SU-DHL-6 (cell line): ENCODE measurements around the gene STK32B.

Experiments used
- H2AFZ ChIP-seq: fragments of 200-600 bp; sonication (generic); 2 replicates; pipeline ENCODE4 v1.6.1; 2014; ENCODE audit warnings: low read depth, mild to moderate bottlenecking, moderate library complexity, mixed read lengths, antibody characterized with exemption, low read length; ENCODE audit not compliant: severe bottlenecking
- H3F3A ChIP-seq: fragments of 200-600 bp; shearing (Covaris generic); 2 replicates; pipeline ENCODE4 v1.6.0; 2016; ENCODE audit warnings: antibody characterized with exemption, mild to moderate bottlenecking; ENCODE audit not compliant: insufficient read depth
- H3K27ac ChIP-seq: fragments of 200-600 bp; sonication (generic); 2 replicates; pipeline ENCODE4 v1.5.1; 2016; ENCODE audit warnings: low read depth, mild to moderate bottlenecking, low read length, moderate library complexity, mixed read lengths
- H3K27me3 ChIP-seq: fragments of 200-600 bp; sonication (generic), shearing (Covaris generic); 2 replicates; pipeline ENCODE4 v1.6.0; 2014; ENCODE audit warnings: mild to moderate bottlenecking, low read length
- H3K36me3 ChIP-seq: fragments of 200-600 bp; sonication (generic); 2 replicates; pipeline ENCODE4 v1.6.1; 2014; ENCODE audit warnings: mild to moderate bottlenecking, low read length, mixed read lengths
- H3K4me2 ChIP-seq: fragments of 300-600, 200-600 bp; shearing (Covaris generic), sonication (generic); 2 replicates; pipeline ENCODE4 v1.6.0; 2014; ENCODE audit warnings: low read length, low read depth, mild to moderate bottlenecking; ENCODE audit not compliant: poor library complexity, severe bottlenecking
- H3K4me3 ChIP-seq: fragments of 200-600 bp; sonication (generic); 2 replicates; pipeline ENCODE4 v1.5.1; 2014; ENCODE audit warnings: antibody characterized with exemption, low read length, mild to moderate bottlenecking, mixed read lengths; ENCODE audit not compliant: insufficient read depth, poor library complexity, severe bottlenecking
- H3K79me2 ChIP-seq: fragments of 200-600 bp; sonication (generic); 2 replicates; pipeline ENCODE4 v1.6.1; 2014; ENCODE audit warnings: mild to moderate bottlenecking, low read length, moderate library complexity; ENCODE audit not compliant: insufficient read depth
- H3K9ac ChIP-seq: fragments of 200-600 bp; sonication (generic); 2 replicates; pipeline ENCODE4 v1.7.0; 2014; ENCODE audit warnings: mild to moderate bottlenecking, low read length
- H3K9me2 ChIP-seq: fragments of 200-600 bp; sonication (generic); replicated peaks from 2 replicates; pipeline ENCODE4 v1.6.1; 2014; ENCODE audit warnings: low read length; ENCODE audit not compliant: insufficient read depth
- H3K9me3 ChIP-seq: fragments of 200-600 bp; sonication (generic); 2 replicates; pipeline ENCODE4 v1.6.1; 2014; ENCODE audit warnings: low read length, mixed read lengths; ENCODE audit not compliant: insufficient read depth
- H4K20me1 ChIP-seq: fragments of 200-600 bp; sonication (generic); 2 replicates; pipeline ENCODE4 v1.6.1; 2014; ENCODE audit warnings: low read depth, mild to moderate bottlenecking, antibody characterized with exemption, low read length, moderate library complexity, mixed read lengths
- EZH2phosphoT487 ChIP-seq: fragments of 200-600 bp; sonication (generic), shearing (Covaris generic); conservative IDR thresholded peaks from 2 replicates; pipeline ENCODE4 v1.6.1; 2018; ENCODE audit warnings: mild to moderate bottlenecking, antibody characterized with exemption, low read length, moderate library complexity, mixed read lengths
- TF ChIP-seq, protein P1 (sequence below): fragments of 200-600 bp; sonication (generic); IDR thresholded peaks from one replicate; pipeline ENCODE4 v1.5.1; 2017; ENCODE audit warnings: antibody characterized with exemption, mild to moderate bottlenecking, low read length, moderate library complexity; ENCODE audit not compliant: insufficient read depth, poor library complexity, severe bottlenecking

The STK32B gene

DNA sequence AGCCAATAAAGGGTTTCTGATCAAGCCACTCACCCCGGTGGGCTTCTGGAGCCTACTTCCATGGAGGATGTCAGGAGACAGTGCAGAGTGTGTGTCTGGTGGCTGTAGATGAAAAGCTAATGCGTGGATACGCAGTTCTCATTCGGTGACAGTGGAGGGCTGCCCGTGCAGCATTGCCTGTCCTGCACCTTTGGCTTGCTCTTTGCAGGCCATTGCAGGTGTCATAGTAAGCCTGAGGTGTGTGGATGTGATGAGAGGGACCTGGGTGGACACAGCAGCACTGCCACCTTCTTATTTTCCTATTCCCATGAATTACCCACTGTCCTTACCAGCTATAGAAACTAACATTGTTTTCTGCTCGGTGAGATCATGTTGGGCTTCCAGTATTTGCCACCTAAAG is 101.2 kb downstream of the STK32B start:
- H3F3A ChIP-seq: no peaks in the 10 kb centered on the region
- H3K4me3 ChIP-seq: no peak overlapping the region
- H3K9me2 ChIP-seq: no peaks in the 10 kb centered on the region
- no peaks in the 10 kb centered on the region for H3K36me3 ChIP-seq
- no peaks in the 10 kb centered on the region for H3K9me3 ChIP-seq
- no peak overlapping the region for H3K27ac ChIP-seq
- TF ChIP-seq, protein P1, sequence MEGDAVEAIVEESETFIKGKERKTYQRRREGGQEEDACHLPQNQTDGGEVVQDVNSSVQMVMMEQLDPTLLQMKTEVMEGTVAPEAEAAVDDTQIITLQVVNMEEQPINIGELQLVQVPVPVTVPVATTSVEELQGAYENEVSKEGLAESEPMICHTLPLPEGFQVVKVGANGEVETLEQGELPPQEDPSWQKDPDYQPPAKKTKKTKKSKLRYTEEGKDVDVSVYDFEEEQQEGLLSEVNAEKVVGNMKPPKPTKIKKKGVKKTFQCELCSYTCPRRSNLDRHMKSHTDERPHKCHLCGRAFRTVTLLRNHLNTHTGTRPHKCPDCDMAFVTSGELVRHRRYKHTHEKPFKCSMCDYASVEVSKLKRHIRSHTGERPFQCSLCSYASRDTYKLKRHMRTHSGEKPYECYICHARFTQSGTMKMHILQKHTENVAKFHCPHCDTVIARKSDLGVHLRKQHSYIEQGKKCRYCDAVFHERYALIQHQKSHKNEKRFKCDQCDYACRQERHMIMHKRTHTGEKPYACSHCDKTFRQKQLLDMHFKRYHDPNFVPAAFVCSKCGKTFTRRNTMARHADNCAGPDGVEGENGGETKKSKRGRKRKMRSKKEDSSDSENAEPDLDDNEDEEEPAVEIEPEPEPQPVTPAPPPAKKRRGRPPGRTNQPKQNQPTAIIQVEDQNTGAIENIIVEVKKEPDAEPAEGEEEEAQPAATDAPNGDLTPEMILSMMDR: no peak
- no peak for TF ChIP-seq EZH2phosphoT487
- no peaks in the 10 kb centered on the region for H4K20me1 ChIP-seq
- H3K27me3 ChIP-seq: no peaks in the 10 kb centered on the region
- H3K4me2 ChIP-seq: no peak overlapping the region
- H2AFZ ChIP-seq: no peak overlapping the region
- H3K9ac ChIP-seq: no peak overlapping the region
- no peaks in the 10 kb centered on the region for H3K79me2 ChIP-seq

DNA sequence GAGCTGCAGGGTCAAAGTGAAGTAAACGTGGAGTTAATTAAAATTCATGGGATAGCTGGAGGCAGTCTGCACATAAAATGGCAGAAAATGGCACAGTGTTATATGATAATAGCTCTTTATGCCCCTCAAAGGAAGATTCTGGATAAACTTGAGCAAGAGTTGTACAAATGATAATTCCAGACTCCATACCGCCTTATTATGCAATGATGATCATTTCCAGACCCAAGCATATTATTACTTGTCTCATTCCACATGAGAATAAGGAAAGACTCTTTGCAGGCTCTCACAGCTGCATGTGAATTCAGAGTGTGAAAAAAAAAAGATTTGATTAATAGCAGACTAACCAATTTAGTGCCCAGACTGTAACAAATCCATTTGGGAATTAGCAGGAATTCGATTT is 105.4 kb downstream of the STK32B start:
- Histone ChIP-seq H3K79me2 (no peaks in the 10 kb centered on the region), H3K9ac (no peak overlapping the region), H3K9me3 (no peaks in the 10 kb centered on the region), H2AFZ (no peak overlapping the region), H4K20me1 (no peaks in the 10 kb centered on the region), H3K4me3 (no peak overlapping the region), H3K9me2 (no peaks in the 10 kb centered on the region), H3K36me3 (no peaks in the 10 kb centered on the region), H3K27me3 (no peaks in the 10 kb centered on the region), H3K4me2 (no peak overlapping the region), H3K27ac (no peak overlapping the region), H3F3A (no peaks in the 10 kb centered on the region)
- TF ChIP-seq, protein P1: no peak
- no peak for TF ChIP-seq EZH2phosphoT487

DNA sequence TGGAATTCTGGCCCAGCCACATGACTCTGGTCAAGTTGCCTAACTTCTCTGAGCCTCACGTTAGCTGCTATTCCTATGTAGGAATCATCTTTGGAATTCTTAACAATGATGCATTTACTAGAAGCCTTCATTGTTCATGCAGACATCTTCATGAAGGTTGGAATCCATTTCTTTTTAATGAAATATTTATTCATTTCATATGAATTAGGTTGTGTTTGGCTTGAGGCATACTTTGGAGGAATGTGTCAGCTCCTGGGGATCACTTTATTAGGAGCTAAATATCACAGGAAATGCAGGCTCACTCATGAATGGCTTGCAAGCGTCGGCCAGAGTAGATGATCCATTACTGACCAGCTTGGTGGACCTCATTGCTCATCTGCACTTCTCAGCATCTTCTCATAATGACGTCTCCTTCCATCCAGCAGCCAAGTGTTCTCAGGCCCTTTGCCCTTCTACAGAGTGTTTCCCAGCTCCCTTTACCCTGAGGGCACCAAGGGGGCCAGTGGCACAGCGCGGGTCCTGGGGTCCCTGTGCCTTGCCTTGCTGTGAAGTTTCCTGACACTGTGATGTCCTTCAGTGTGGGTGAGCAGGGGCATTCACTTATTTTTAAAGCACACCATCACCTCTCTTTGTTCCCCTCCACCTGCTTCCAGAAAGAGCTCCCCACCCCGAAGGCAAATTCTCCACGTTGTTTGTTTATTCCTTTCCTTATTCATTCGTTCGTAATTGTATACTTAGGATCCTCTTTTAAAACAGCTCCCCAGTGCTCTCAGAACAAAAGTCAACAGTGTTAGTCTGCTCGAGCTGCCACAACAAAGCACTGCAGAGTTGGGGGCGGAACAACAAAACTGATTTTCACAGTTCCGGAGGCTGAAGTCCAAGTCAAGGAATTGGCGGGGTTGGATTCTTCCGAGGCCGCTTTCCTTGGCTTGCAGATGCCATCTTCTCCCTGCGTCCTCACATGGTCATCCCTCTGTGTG is 106.8 kb downstream of the STK32B start:
- no peak overlapping the region for H3K4me2 ChIP-seq
- H3K27ac ChIP-seq: no peak overlapping the region
- no peaks in the 10 kb centered on the region for H3K27me3 ChIP-seq
- no peaks in the 10 kb centered on the region for H4K20me1 ChIP-seq
- no peaks in the 10 kb centered on the region for H3K36me3 ChIP-seq
- H3K9ac ChIP-seq: no peak overlapping the region
- H3F3A ChIP-seq: no peaks in the 10 kb centered on the region
- H3K9me2 ChIP-seq: no peaks in the 10 kb centered on the region
- no peak overlapping the region for H3K4me3 ChIP-seq
- H2AFZ ChIP-seq: no peak overlapping the region
- H3K9me3 ChIP-seq: no peaks in the 10 kb centered on the region
- no peak for TF ChIP-seq EZH2phosphoT487
- TF ChIP-seq, protein P1: no peak
- H3K79me2 ChIP-seq: no peaks in the 10 kb centered on the region
